T1000 (cell line): ENCODE measurements around the gene RHBDL2.
"Not testable (repeated sequence)": the region's sequence is repeated elsewhere in the genome, so short reads cannot be mapped to it uniquely, and the experiment has no call there.

Experiments
- DNase-seq: peaks from one replicate; lab custom pipeline; 2025; ENCODE audit warnings: mixed read lengths; lab: John Stamatoyannopoulos, UW

Gene RHBDL2

GRCh38 chr1:38875811-38876210 lies 65.8 kb downstream of the RHBDL2 start:
- DNase-seq = no peak

- DNase-seq = peak; percentile 97
These were observed 68.3 kb downstream of the RHBDL2 start, which contains the start of gene MYCBP for GRCh38 chr1:38873027-38873969. Gene MYCBP, minus strand, starts transcription at chr1:38873348. Its CDS starts 43 bp downstream, at chr1:38873305.

DNA sequence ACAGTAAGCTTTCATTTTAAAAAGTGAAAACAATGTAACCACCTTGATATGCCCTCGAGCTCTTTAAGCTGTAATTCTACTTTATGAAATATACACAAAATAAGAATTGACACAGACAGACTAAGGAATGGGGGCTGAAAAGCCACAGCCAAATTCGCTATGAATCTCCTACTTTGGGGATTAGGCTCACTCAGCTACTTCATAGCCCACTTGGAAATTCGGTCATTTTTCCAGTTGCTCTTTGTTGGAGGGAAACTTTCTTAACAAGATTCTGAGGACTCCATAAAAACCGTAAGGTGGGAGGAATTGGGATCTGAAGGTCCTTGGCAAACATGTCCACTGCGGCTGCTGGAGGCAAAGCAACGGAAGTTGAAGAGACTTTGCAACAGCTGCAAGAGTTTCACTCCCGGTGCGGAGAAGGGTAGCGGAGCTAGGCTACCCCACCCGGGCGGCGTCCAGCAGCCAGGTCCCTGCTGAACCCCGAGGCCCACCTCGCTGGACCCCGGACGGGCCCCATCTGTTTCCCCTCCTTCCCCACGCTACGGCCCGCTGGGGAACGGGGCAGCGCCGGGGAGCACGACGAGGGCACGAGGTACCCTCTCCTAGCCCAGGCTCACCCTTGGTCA lies 69.1 kb downstream of the RHBDL2 start:
- no peak for DNase-seq

- no peak for DNase-seq
These were observed 70.6 kb downstream of the RHBDL2 start for GRCh38 chr1:38870996-38871395.

DNA sequence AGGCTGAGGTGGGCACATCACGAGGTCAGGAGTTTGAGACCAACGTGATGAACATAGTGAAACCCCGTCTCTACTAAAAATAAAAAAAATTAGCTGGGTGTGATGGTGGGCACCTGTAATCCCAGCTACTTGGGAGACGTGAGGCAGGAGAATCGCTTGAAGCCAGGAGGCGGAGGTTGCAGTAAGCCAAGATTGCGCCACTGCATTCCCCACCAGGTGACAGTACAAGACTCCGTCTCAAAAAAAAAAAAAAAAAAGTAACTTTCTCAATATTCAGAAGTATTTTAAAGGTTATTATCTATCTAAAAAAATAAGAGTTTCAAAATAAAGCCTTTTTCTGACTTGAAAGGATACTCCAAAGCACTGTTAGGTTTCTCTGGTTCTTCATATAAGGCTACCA lies 74.4 kb downstream of the RHBDL2 start:
- no peak for DNase-seq

GRCh38 chr1:38865112-38865715 lies 76.4 kb downstream of the RHBDL2 start:
- no peak for DNase-seq

- no peak for DNase-seq
These were observed 81.2 kb downstream of the RHBDL2 start for GRCh38 chr1:38860454-38860795.

DNA sequence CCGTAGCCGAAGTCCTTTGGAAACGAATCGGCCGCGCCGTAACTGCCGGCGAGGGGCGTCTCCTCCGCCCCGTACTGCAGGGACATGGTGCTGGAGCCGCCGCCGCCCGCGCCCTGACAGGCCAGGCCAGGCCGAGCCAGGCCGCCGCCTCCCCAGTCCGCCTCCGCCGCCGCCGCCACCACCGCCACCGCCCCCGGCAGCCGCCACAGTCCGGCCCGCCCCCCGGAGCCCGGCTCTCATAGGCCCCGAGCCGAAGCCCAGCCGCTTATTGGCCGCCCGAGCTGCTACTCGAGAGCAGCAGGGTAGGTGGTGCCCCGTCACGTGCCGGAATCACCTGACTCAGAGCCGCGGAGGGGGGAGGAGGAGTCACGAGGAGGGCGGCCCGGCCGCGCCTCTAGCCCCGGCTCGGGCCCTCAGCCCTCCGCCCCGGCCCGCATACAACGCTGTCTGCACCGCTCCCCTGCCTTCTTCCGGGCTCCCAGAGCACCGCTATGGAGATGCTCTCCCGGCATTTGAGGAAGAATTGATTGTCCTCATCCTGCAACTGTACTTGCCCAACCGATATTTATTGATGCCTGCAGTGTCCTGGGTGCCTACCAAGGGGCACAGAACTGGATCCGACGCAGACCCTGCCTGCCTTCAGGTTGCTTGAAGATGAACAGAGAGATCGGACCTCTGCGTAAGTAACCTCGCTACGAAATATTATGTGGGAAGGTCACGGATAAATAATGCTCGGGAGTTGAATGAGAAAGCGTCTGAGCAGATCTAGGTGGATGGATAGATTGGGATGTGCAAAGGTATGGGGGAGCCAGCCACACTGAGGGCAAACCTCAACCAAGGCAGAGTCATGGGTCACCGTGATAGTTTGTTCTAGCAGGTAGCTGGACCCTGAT lies 81.8 kb downstream of the RHBDL2 start, which contains the start of gene RRAGC:
RRAGC (minus strand) TSS at position 212 of the 893 bp plus-strand sequence; CDS start at position 86, 126 bp downstream.
- peak; percentile 98 for DNase-seq

DNA sequence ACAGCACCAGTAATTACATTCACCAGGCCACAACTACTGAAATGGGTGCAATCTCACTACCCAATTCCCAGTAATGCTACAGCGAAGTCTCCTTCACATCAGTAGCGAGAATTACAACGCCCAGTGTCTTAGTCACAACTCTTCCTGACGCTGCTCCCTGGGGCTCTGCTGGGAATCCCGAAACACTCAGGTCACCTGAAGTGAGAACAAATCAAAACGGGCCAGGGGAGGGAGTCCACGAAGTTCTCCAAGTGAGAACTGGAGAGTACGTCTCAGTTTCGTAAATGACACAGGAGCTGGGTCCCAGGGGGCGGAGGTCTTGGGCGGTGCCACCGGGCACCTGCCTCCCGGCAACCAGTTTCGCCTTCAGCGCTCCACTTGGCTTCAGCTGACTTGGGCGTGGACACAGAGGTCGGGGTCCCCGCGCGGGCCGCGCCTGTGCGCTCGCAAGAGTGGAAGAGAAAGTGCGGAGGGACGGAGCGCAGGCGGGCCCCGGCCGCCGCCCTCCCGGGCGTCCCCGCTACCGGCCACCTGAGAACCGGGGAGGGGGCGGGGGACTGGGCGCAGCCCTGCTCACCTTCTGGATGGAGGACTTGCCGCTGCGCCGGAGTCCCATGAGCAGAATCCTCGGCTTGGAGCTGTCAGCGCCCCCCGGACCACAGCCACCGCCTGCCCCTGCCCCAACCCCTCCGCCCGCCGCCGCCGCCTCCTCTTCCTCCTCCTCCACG lies 82.6 kb downstream of the RHBDL2 start:
- peak; percentile 31 for DNase-seq

GRCh38 chr1:38852780-38853179 lies 88.8 kb downstream of the RHBDL2 start:
- no peak for DNase-seq

DNA sequence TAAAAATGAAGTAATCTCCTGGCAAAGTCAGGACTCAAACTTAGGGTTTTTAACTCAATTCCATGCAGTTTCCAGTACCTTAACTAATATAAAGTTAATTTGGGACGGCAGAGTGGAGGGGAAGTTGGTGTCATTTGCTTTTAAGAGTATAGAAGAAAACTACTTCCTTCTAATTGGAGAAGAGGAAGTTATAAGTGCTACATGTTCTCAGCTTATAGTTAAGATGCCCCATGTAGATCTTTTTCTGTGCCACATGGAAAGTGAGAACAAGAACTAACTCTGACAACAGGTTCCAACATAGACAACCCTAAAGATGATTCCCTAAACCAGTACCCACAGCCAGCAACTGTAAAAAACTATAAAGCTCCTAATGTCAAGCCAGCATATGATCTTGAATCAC lies 93.6 kb downstream of the RHBDL2 start:
- DNase-seq = no peak

GRCh38 chr1:38846210-38846609 lies 95.4 kb downstream of the RHBDL2 start:
- no peak for DNase-seq

DNA sequence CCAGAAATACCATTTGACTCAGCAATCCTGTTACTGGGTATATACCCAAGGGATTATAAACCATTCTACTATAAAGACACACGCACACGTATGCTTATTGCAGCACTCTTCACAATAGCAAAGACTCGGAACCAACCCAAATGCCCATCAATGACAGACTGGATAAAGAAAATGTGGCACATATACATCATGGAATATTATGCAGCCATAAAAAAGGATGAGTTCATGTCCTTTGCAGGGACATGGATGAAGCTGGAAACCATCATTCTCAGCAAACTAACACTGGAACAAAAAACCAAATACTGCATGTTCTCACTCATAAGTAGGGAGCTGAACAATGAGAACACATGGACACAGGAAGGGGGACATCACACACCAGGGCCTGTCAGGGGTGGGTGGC lies 96.5 kb downstream of the RHBDL2 start:
- DNase-seq = not testable (repeated sequence)

GRCh38 chr1:38840281-38840680 lies 101.3 kb downstream of the RHBDL2 start:
- no peak for DNase-seq

GRCh38 chr1:38839363-38839762 lies 102.3 kb downstream of the RHBDL2 start:
- no peak for DNase-seq

GRCh38 chr1:38836316-38836715 lies 105.3 kb downstream of the RHBDL2 start:
- not testable (repeated sequence) for DNase-seq
